ENCODE results near the gene CFAP43. TPM values are rescaled to one million over a fixed set of nuclear protein-coding genes. Genes with fewer than 3 reads are reported as not detected.

The CFAP43 gene
- total and polyA plus RNA-seq, 12 donors: 0.28 to 4.2 (median 1.3) TPM

DNA sequence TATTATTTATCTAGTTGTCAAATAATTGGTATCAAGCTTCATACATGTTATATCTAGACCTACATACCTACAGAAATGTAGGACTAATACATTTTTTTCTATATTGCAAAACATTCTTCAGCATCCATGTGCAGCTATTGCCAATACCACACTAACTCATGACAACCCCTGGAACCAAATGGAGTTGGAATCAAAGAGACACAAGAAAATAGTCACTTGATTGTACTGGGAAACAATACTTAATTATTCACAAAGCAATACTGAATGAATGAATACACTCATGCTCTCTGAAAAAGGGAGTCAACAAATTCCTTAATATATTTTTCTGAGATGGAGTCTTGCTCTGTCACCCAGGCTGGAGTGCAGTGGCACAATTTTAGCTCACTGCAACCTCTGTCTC is 10.4 kb upstream of the CFAP43 start:
- Histone ChIP-seq H3K27me3 (no peaks in the 10 kb centered on the region), H3K36me3 (replicated peaks in 1 of 2) (no peaks in the 10 kb centered on the region), H3K27ac (no peak overlapping the region), H3K4me1 (replicated peaks in 1 of 2) (no peaks in the 10 kb centered on the region), H3K4me3 (no peak overlapping the region), H3K9me3 (replicated peaks in 1 of 3) (no peaks in the 10 kb centered on the region)
- TF ChIP-seq POLR2A (IDR thresholded peaks at IDR 0.05): no peak
- TF ChIP-seq, protein P1, sequence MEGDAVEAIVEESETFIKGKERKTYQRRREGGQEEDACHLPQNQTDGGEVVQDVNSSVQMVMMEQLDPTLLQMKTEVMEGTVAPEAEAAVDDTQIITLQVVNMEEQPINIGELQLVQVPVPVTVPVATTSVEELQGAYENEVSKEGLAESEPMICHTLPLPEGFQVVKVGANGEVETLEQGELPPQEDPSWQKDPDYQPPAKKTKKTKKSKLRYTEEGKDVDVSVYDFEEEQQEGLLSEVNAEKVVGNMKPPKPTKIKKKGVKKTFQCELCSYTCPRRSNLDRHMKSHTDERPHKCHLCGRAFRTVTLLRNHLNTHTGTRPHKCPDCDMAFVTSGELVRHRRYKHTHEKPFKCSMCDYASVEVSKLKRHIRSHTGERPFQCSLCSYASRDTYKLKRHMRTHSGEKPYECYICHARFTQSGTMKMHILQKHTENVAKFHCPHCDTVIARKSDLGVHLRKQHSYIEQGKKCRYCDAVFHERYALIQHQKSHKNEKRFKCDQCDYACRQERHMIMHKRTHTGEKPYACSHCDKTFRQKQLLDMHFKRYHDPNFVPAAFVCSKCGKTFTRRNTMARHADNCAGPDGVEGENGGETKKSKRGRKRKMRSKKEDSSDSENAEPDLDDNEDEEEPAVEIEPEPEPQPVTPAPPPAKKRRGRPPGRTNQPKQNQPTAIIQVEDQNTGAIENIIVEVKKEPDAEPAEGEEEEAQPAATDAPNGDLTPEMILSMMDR (IDR thresholded peaks at IDR 0.05): no peak
- intact Hi-C loops (cut with DNase I): no loop called here
- DNase-seq: no peak

- 49 to 59% (median 58%) methylated on average over 2 of the region's 2 CpGs for WGBS, 4 donors
- H3K4me3 ChIP-seq: no peak overlapping the region
- H3K36me3 ChIP-seq (replicated peaks in 1 of 2): no peaks in the 10 kb centered on the region
- no peak overlapping the region for H3K27ac ChIP-seq
- intact Hi-C loops (cut with DNase I): no loop called here
- H3K27me3 ChIP-seq: no peaks in the 10 kb centered on the region
- no peaks in the 10 kb centered on the region for H3K4me1 ChIP-seq (replicated peaks in 1 of 2)
- H3K9me3 ChIP-seq (replicated peaks in 1 of 3): no peaks in the 10 kb centered on the region
- no peak for TF ChIP-seq POLR2A (IDR thresholded peaks at IDR 0.05)
- TF ChIP-seq, protein P1 (IDR thresholded peaks at IDR 0.05): no peak
- DNase-seq: no peak
Observed at GRCh38 chr10:104240078-104240477, 7.9 kb upstream of the CFAP43 start.

DNA sequence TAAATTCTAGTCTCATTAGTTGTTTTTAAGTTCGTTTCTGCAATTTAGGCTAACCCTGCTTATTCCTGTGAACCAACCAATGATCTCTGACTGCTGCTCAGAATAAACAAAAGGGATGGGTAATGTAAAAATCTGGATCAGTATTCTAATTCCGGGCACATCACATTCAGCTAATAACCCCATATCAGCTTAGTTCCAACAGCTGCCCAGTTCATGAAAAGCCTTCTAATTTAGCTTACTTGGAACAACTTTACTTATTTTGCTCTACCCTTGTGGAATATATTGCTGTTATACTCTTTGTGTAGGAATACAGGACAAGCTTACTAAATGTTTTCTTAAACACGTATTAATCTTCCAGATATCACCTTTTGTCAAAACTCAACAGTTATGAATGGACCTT is 3.6 kb upstream of the CFAP43 start:
- Histone ChIP-seq H3K4me1 (replicated peaks in 1 of 2) (no peaks in the 10 kb centered on the region), H3K9me3 (replicated peaks in 1 of 3) (no peaks in the 10 kb centered on the region), H3K27ac (no peak overlapping the region), H3K36me3 (replicated peaks in 1 of 2) (no peaks in the 10 kb centered on the region), H3K27me3 (no peaks in the 10 kb centered on the region), H3K4me3 (no peak overlapping the region)
- no peak for DNase-seq
- TF ChIP-seq, protein P1 (IDR thresholded peaks at IDR 0.05): no peak
- intact Hi-C loops (cut with DNase I): no loop called here
- WGBS, 4 donors: 60 to 79% (median 78%) methylated on average over 3 of the region's 3 CpGs

DNA sequence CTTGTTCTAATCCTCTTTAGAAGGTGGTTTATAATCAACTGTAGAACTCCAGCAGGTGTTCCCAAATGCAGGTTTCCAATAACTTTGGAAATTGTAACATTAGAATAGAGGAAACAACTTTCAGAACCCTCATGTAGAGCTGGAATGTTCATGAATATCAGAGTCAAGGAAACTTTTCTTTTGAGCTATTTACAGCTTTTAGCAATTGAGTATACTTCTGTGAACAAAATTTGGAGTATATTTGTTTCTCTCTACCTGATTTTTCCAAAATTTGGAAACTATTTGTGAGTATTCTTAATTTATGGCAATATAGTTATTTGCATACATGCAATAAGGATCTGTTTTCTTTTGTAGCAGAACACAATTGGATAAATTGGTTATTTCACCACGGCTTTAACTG is 2.8 kb upstream of the CFAP43 start:
- no peak overlapping the region for H3K27ac ChIP-seq
- no peak overlapping the region for H3K4me3 ChIP-seq
- 81 to 94% (median 86%) methylated on average over 1 of the region's 1 CpG for WGBS, 4 donors
- intact Hi-C loops (cut with DNase I): no loop called here
- no peaks in the 10 kb centered on the region for H3K9me3 ChIP-seq (replicated peaks in 1 of 3)
- H3K4me1 ChIP-seq (replicated peaks in 1 of 2): no peaks in the 10 kb centered on the region
- DNase-seq: no peak
- no peaks in the 10 kb centered on the region for H3K27me3 ChIP-seq
- no peaks in the 10 kb centered on the region for H3K36me3 ChIP-seq (replicated peaks in 1 of 2)
- no peak for TF ChIP-seq POLR2A (IDR thresholded peaks at IDR 0.05)
- TF ChIP-seq, protein P1 (IDR thresholded peaks at IDR 0.05): no peak

All from adrenal gland (tissue), 12 donors.